ENCODE measurements around the gene B4GAT1. TPM values are rescaled to one million over a fixed set of nuclear protein-coding genes. Genes with fewer than 3 reads are reported as not detected.
A peak's percentile ranks its signal among the peaks of the same experiment; 100 is the strongest.

B4GAT1 gene
- total and polyA plus RNA-seq, 10 of the 15 experiments (the other 5 are each of a cell fraction or from before 2014, with no cell fraction given): 0.55 to 11.1 (median 4.3) TPM

DNA sequence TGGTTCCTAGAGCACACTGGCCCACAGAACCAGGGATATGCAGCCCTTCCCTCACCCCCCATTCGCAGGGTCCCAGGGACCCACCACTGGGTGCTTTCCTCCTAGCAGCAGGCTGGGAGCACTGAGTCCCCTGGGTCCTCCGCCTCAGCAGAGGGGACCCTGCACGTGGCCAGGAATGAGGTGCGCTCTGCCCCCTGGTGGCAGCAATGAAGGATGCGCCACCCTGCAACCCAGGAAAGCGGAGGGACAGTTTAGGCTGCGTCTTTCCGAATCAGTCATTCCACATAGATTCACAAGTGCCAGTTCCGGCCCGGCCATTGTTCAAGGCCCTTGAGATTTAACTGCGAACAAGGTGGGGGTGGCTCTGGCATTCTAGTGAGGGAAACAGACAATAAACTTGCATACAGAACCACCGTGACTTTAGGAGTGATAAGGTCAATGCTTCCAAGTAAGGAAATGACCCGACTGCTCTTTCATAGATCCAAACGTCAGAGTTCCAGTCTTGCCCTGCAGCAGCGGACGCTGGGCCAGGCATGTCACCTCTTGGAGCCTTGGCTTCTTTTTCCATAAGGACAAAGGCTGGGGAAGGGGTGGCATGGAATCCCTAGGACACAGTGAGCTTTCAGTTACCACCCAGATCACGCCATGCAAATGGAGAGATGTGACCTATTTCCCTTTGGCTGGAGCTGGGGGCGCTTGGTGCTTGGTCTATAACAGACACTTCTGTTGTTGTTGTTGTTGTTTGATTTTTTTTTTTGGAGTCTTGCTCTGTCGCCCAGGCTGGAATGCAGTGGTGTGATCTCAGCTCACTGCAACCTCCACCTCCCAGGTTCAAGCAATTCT, 18.9 kb downstream of the B4GAT1 start (continued):
- TF ChIP-seq TBL1XR1 (IDR thresholded peaks at IDR 0.05; ENCODE audit: low read depth, low read length) (no peak), HDAC2 (IDR thresholded peaks at IDR 0.05) (no peak), ZNF217 (IDR thresholded peaks at IDR 0.05) (no peak), SMARCA5 (IDR thresholded peaks at IDR 0.05) (no peak), RELA (IDR thresholded peaks at IDR 0.05; ENCODE audit: borderline replicate concordance, partially characterized antibody) (peak; percentile 74), IRF4 (IDR thresholded peaks at IDR 0.05; ENCODE audit: low read depth, low read length) (0 out of 2 replicates have a peak, but pooled peaks have one; percentile 26), GABPA (IDR thresholded peaks at IDR 0.05; ENCODE audit: low read depth) (no peak), TAF1 (IDR thresholded peaks at IDR 0.05; ENCODE audit: borderline replicate concordance, low read depth, low read length) (no peak), NFXL1 (IDR thresholded peaks at IDR 0.05; ENCODE audit: borderline replicate concordance) (no peak), TCF3 (IDR thresholded peaks at IDR 0.05; ENCODE audit: borderline replicate concordance, insufficient read depth, low read depth, low read length) (no peak), BHLHE40 (IDR thresholded peaks at IDR 0.05; ENCODE audit: borderline replicate concordance in 1 of 2, low read depth in 2 of 2, low read length in 1 of 2) (peak; percentile 88 to 93), BMI1 (IDR thresholded peaks at IDR 0.05; ENCODE audit: borderline replicate concordance) (no peak), SP1 (IDR thresholded peaks at IDR 0.05; ENCODE audit: low read depth, low read length) (no peak), DPF2 (IDR thresholded peaks at IDR 0.05) (0 out of 2 replicates have a peak, but pooled peaks have one; percentile 16), HDGF (IDR thresholded peaks at IDR 0.05) (no peak), CHD4 (IDR thresholded peaks at IDR 0.05) (no peak), EGR1 (IDR thresholded peaks at IDR 0.05; ENCODE audit: borderline replicate concordance in 1 of 2, low read depth in 2 of 2, low read length in 2 of 2) (no peak), FOS (IDR thresholded peaks at IDR 0.05; ENCODE audit: borderline replicate concordance, extremely low read depth, insufficient read length) (no peak), ASH2L (IDR thresholded peaks at IDR 0.05; ENCODE audit: borderline replicate concordance, low read depth) (no peak)
- TF ChIP-seq, protein P1, sequence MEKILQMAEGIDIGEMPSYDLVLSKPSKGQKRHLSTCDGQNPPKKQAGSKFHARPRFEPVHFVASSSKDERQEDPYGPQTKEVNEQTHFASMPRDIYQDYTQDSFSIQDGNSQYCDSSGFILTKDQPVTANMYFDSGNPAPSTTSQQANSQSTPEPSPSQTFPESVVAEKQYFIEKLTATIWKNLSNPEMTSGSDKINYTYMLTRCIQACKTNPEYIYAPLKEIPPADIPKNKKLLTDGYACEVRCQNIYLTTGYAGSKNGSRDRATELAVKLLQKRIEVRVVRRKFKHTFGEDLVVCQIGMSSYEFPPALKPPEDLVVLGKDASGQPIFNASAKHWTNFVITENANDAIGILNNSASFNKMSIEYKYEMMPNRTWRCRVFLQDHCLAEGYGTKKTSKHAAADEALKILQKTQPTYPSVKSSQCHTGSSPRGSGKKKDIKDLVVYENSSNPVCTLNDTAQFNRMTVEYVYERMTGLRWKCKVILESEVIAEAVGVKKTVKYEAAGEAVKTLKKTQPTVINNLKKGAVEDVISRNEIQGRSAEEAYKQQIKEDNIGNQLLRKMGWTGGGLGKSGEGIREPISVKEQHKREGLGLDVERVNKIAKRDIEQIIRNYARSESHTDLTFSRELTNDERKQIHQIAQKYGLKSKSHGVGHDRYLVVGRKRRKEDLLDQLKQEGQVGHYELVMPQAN (conservative IDR thresholded peaks at IDR 0.05): 0 out of 2 replicates have a peak, but pooled peaks have one; percentile 25
- TF ChIP-seq, protein P2, sequence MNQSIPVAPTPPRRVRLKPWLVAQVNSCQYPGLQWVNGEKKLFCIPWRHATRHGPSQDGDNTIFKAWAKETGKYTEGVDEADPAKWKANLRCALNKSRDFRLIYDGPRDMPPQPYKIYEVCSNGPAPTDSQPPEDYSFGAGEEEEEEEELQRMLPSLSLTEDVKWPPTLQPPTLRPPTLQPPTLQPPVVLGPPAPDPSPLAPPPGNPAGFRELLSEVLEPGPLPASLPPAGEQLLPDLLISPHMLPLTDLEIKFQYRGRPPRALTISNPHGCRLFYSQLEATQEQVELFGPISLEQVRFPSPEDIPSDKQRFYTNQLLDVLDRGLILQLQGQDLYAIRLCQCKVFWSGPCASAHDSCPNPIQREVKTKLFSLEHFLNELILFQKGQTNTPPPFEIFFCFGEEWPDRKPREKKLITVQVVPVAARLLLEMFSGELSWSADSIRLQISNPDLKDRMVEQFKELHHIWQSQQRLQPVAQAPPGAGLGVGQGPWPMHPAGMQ (IDR thresholded peaks at IDR 0.05; ENCODE audit: borderline replicate concordance): no peak
- TF ChIP-seq, protein P3, sequence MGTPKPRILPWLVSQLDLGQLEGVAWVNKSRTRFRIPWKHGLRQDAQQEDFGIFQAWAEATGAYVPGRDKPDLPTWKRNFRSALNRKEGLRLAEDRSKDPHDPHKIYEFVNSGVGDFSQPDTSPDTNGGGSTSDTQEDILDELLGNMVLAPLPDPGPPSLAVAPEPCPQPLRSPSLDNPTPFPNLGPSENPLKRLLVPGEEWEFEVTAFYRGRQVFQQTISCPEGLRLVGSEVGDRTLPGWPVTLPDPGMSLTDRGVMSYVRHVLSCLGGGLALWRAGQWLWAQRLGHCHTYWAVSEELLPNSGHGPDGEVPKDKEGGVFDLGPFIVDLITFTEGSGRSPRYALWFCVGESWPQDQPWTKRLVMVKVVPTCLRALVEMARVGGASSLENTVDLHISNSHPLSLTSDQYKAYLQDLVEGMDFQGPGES (IDR thresholded peaks at IDR 0.05): no peak
- TF ChIP-seq, protein P4, sequence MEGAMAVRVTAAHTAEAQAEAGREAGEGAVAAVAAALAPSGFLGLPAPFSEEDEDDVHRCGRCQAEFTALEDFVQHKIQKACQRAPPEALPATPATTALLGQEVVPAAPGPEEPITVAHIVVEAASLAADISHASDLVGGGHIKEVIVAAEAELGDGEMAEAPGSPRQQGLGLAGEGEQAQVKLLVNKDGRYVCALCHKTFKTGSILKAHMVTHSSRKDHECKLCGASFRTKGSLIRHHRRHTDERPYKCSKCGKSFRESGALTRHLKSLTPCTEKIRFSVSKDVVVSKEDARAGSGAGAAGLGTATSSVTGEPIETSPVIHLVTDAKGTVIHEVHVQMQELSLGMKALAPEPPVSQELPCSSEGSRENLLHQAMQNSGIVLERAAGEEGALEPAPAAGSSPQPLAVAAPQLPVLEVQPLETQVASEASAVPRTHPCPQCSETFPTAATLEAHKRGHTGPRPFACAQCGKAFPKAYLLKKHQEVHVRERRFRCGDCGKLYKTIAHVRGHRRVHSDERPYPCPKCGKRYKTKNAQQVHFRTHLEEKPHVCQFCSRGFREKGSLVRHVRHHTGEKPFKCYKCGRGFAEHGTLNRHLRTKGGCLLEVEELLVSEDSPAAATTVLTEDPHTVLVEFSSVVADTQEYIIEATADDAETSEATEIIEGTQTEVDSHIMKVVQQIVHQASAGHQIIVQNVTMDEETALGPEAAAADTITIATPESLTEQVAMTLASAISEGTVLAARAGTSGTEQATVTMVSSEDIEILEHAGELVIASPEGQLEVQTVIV (IDR thresholded peaks at IDR 0.05; ENCODE audit: borderline replicate concordance, partially characterized antibody): no peak
